ENCODE data around the gene SLC24A1. TPM values are rescaled to one million over a fixed set of nuclear protein-coding genes. Genes with fewer than 3 reads are reported as not detected.

The SLC24A1 gene
- total and polyA plus RNA-seq, 12 donors, result 1.2 to 5.3 (median 2.0) TPM

DNA sequence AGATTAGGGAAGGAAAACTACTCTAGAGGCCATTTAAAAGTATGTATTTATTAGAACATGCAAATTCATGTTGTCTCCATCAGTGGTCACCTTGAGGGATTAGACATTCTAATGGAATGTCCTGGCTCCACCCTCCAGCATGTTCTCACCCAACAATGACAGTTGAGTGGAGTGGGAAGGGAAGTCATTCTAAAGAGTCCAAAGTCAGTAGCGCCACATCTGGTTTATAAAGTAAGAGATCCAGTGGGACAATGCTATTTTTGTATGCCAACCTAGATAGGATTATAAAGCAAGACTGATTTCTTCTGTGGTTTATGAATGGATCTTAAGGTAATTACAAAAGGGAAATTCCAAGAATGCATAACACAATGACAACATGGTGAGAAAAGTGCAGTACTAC lies 33.3 kb downstream of the SLC24A1 start:
- DNase-seq (no peak), ATAC-seq (peak in 1 of 8 donors; percentile 57)
- peaks cover 0 to 93% (median 0%) of the 10 kb centered on the region in 9 donors for H3K36me3 ChIP-seq
- H3K27ac ChIP-seq, result no peak overlapping the region
- H3K9me3 ChIP-seq, result no peaks in the 10 kb centered on the region
- H3K4me3 ChIP-seq, result no peak overlapping the region
- intact Hi-C loops (cut with DNase I), result no loop called here
- TF ChIP-seq, protein P1, sequence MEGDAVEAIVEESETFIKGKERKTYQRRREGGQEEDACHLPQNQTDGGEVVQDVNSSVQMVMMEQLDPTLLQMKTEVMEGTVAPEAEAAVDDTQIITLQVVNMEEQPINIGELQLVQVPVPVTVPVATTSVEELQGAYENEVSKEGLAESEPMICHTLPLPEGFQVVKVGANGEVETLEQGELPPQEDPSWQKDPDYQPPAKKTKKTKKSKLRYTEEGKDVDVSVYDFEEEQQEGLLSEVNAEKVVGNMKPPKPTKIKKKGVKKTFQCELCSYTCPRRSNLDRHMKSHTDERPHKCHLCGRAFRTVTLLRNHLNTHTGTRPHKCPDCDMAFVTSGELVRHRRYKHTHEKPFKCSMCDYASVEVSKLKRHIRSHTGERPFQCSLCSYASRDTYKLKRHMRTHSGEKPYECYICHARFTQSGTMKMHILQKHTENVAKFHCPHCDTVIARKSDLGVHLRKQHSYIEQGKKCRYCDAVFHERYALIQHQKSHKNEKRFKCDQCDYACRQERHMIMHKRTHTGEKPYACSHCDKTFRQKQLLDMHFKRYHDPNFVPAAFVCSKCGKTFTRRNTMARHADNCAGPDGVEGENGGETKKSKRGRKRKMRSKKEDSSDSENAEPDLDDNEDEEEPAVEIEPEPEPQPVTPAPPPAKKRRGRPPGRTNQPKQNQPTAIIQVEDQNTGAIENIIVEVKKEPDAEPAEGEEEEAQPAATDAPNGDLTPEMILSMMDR (IDR thresholded peaks at IDR 0.05), result no peak
- 77 to 79% methylated on average over 1 of the region's 1 CpG for WGBS, 2 donors
- H3K27me3 ChIP-seq, result no peaks in the 10 kb centered on the region
- H3K4me1 ChIP-seq, result peaks cover 0 to 6% (median 0%) of the 10 kb centered on the region in 9 donors

DNA sequence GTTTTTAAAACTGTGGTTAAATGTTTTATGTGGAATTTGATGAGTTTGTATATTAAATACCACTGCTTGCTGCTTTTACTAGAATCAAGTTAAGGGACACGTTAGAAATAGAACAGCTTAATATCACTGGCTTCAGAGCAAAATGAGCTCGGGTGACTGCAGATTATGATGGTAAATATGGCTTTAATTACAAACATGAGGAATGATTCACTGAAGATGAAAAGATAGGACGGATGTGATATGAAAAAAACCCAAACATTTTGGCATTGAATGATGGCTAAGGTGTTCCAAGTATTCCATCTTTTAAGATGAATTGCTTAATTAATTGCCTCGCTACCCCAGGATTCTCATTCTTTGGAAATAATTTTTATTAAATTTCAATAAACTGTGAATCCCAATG lies 33.7 kb downstream of the SLC24A1 start:
- Histone ChIP-seq H3K4me3 (no peak overlapping the region), H3K27ac (no peak overlapping the region), H3K27me3 (no peaks in the 10 kb centered on the region), H3K36me3 (peaks cover 0 to 96% (median 0%) of the 10 kb centered on the region in 9 donors), H3K4me1 (peaks cover 0 to 6% (median 0%) of the 10 kb centered on the region in 9 donors), H3K9me3 (no peaks in the 10 kb centered on the region)
- intact Hi-C loops (cut with DNase I), result no loop called here
- TF ChIP-seq, protein P1 (IDR thresholded peaks at IDR 0.05), result no peak
- ATAC-seq, result no peak
- WGBS, 2 donors, result 84 to 89% methylated on average over 4 of the region's 4 CpGs
- no peak for DNase-seq

DNA sequence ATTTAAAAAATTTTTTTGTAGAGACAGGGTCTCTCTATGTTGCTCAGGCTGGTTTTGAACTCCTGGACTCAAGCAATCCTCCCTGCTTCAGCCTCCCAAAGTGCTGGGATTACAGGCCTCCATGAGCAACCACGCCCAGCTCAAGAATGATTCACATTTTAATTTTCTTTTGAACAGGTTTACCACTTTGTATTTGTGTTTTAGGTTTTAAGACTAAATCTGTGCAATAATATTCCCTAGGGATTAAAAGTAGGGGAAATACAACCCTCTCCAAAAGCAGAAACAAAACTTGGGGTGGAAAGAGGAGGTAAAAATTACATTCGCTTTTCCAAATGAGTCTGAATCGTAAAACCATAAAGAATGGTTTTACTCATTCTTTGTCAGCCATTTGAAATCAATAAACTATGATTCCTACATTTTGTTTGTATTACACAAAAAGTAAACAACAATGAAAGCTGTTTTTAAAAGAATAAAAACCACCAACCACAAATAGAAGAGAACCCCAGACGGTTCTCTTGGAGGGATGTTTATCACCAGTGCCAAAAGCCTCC lies 37.8 kb downstream of the SLC24A1 start:
- intact Hi-C loops (cut with DNase I), result no loop called here
- Histone ChIP-seq H3K4me3 (no peak overlapping the region), H3K9me3 (no peaks in the 10 kb centered on the region), H3K36me3 (peaks cover 0 to 100% (median 18%) of the 10 kb centered on the region in 9 donors), H3K4me1 (peaks cover 0 to 6% (median 0%) of the 10 kb centered on the region in 9 donors), H3K27me3 (no peaks in the 10 kb centered on the region), H3K27ac (no peak overlapping the region)
- no peak for DNase-seq
- WGBS, 2 donors, result 91 to 94% methylated on average over 4 of the region's 4 CpGs
- TF ChIP-seq, protein P1 (IDR thresholded peaks at IDR 0.05), result no peak
- no peak for ATAC-seq

DNA sequence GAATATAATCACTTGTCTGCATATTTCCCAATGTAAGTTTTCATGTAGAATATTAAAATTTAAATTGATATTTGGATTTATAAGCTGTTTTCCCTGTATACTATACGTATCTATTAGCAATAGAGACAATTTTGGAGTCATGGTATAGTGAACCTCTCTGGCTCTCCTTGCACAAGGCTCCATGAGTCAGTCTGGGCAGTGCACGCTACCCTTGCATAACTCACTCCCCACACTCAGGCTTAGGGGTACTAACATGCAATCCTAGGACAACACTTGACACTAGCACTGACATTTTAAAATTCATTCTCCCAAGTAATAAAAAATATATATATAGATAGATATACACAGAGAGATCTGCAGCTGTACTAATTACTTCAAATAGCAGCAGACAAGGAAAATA lies 39.2 kb downstream of the SLC24A1 start:
- no peaks in the 10 kb centered on the region for H3K9me3 ChIP-seq
- DNase-seq (no peak), ATAC-seq (no peak)
- no peaks in the 10 kb centered on the region for H3K4me1 ChIP-seq
- H3K27me3 ChIP-seq, result no peaks in the 10 kb centered on the region
- intact Hi-C loops (cut with DNase I), result no loop called here
- H3K36me3 ChIP-seq, result peaks cover 0 to 100% (median 22%) of the 10 kb centered on the region in 9 donors
- 91 to 94% methylated on average over 2 of the region's 2 CpGs for WGBS, 2 donors
- H3K4me3 ChIP-seq, result no peak overlapping the region
- TF ChIP-seq, protein P1 (IDR thresholded peaks at IDR 0.05), result no peak
- no peak overlapping the region for H3K27ac ChIP-seq

All from heart right ventricle (tissue), 16 donors.